Glutamatergic neuron (in vitro differentiated cells): ENCODE data around the gene OSBP2. TPM values are rescaled to one million over a fixed set of nuclear protein-coding genes. Genes with fewer than 3 reads are reported as not detected.

ENCODE experiments used
- DNase-seq: peaks from one replicate; pipeline ENCODE4 v3.0.0; 2022
- H3K27ac Mint-ChIP-seq: one replicate; pipeline ENCODE4 v1.8.0; 2020; ENCODE audit warnings: mild to moderate bottlenecking, mixed read lengths, inconsistent platforms; ENCODE audit not compliant: unreplicated experiment
- H3K27me3 Mint-ChIP-seq: one replicate; pipeline ENCODE4 v1.8.0; 2020; ENCODE audit warnings: mild to moderate bottlenecking, moderate library complexity, mixed read lengths, inconsistent platforms; ENCODE audit not compliant: unreplicated experiment
- H3K36me3 Mint-ChIP-seq: one replicate; pipeline ENCODE4 v1.8.0; 2020; ENCODE audit warnings: mild to moderate bottlenecking, mixed read lengths, inconsistent platforms; ENCODE audit not compliant: unreplicated experiment
- H3K4me1 Mint-ChIP-seq: one replicate; pipeline ENCODE4 v1.8.0; 2020; ENCODE audit warnings: mild to moderate bottlenecking, low read depth, mixed read lengths, inconsistent platforms; ENCODE audit not compliant: unreplicated experiment
- H3K4me3 Mint-ChIP-seq: one replicate; pipeline ENCODE4 v1.8.0; 2020; ENCODE audit warnings: mild to moderate bottlenecking, mixed read lengths, inconsistent platforms; ENCODE audit not compliant: unreplicated experiment
- H3K9me3 Mint-ChIP-seq: one replicate; pipeline ENCODE4 v1.8.0; 2020; ENCODE audit warnings: mild to moderate bottlenecking, moderate library complexity, mixed read lengths, inconsistent platforms; ENCODE audit not compliant: unreplicated experiment
- CTCF ChIP-seq: fragments of 200-600 bp; sonication (generic); IDR thresholded peaks from one replicate; pipeline ENCODE4 v1.5.0; 2021; ENCODE audit not compliant: partially characterized antibody, unreplicated experiment
- total RNA-seq: library from RNA; stranded (reverse); fragmentation: NEBNext Ultra II Directional; extraction: Animal tissue kit (Norgen Biotek cat#: 25700); gene quantifications from one replicate; pipeline ENCODE4 v1.2.1, GENCODE V29; 2021; ENCODE audit not compliant: unreplicated experiment

Gene OSBP2
- total RNA-seq, 1 donor from 2014 or later = 18.3 TPM

- TF ChIP-seq CTCF = no peak
- no peak overlapping the region for H3K27ac Mint-ChIP-seq
- H3K4me3 Mint-ChIP-seq = peak overlapping the region; percentile 75
- H3K9me3 Mint-ChIP-seq = no peaks in the 10 kb centered on the region
- peaks cover 15% of the 10 kb centered on the region for H3K27me3 Mint-ChIP-seq
- DNase-seq = no peak
- H3K4me1 Mint-ChIP-seq = no peaks in the 10 kb centered on the region
- no peaks in the 10 kb centered on the region for H3K36me3 Mint-ChIP-seq
These were observed 727 bp downstream of the OSBP2 start for GRCh38 chr22:30695351-30695851.

- TF ChIP-seq CTCF = no peak
- DNase-seq = no peak
- Mint-ChIP-seq H3K4me3 (peak overlapping the region; percentile 75), H3K9me3 (no peaks in the 10 kb centered on the region), H3K4me1 (no peaks in the 10 kb centered on the region), H3K36me3 (no peaks in the 10 kb centered on the region), H3K27ac (no peak overlapping the region), H3K27me3 (peaks cover 15% of the 10 kb centered on the region)
These were observed 1.4 kb downstream of the OSBP2 start for GRCh38 chr22:30695871-30696655.

GRCh38 chr22:30697975-30698374 lies 3.3 kb downstream of the OSBP2 start:
- no peaks in the 10 kb centered on the region for H3K4me1 Mint-ChIP-seq
- no peak for TF ChIP-seq CTCF
- no peaks in the 10 kb centered on the region for H3K9me3 Mint-ChIP-seq
- H3K27me3 Mint-ChIP-seq = peaks cover 15% of the 10 kb centered on the region
- H3K4me3 Mint-ChIP-seq = no peak overlapping the region
- DNase-seq = no peak
- H3K36me3 Mint-ChIP-seq = no peaks in the 10 kb centered on the region
- no peak overlapping the region for H3K27ac Mint-ChIP-seq

- no peak for TF ChIP-seq CTCF
- H3K27ac Mint-ChIP-seq = no peak overlapping the region
- H3K4me3 Mint-ChIP-seq = no peak overlapping the region
- H3K4me1 Mint-ChIP-seq = peaks cover 15% of the 10 kb centered on the region
- H3K27me3 Mint-ChIP-seq = peaks cover 4% of the 10 kb centered on the region
- H3K9me3 Mint-ChIP-seq = no peaks in the 10 kb centered on the region
- H3K36me3 Mint-ChIP-seq = no peaks in the 10 kb centered on the region
- DNase-seq = no peak
These were observed 7.2 kb downstream of the OSBP2 start for GRCh38 chr22:30701872-30702271.

- Mint-ChIP-seq H3K4me3 (no peak overlapping the region), H3K27me3 (peaks cover 4% of the 10 kb centered on the region), H3K9me3 (no peaks in the 10 kb centered on the region), H3K4me1 (peaks cover 16% of the 10 kb centered on the region), H3K27ac (no peak overlapping the region), H3K36me3 (no peaks in the 10 kb centered on the region)
- no peak for TF ChIP-seq CTCF
- DNase-seq = no peak
These were observed 8.2 kb downstream of the OSBP2 start for GRCh38 chr22:30702856-30703255.
